Measurements from ENCODE around the gene MC1R. TPM values are rescaled to one million over a fixed set of nuclear protein-coding genes. Genes with fewer than 3 reads are reported as not detected.

The MC1R gene
- total RNA-seq, 3 donors from 2014 or later (not counting 1 experiment from before 2014, with no cell fraction given), result 12.3 to 22.2 (median 13.7) TPM

DNA sequence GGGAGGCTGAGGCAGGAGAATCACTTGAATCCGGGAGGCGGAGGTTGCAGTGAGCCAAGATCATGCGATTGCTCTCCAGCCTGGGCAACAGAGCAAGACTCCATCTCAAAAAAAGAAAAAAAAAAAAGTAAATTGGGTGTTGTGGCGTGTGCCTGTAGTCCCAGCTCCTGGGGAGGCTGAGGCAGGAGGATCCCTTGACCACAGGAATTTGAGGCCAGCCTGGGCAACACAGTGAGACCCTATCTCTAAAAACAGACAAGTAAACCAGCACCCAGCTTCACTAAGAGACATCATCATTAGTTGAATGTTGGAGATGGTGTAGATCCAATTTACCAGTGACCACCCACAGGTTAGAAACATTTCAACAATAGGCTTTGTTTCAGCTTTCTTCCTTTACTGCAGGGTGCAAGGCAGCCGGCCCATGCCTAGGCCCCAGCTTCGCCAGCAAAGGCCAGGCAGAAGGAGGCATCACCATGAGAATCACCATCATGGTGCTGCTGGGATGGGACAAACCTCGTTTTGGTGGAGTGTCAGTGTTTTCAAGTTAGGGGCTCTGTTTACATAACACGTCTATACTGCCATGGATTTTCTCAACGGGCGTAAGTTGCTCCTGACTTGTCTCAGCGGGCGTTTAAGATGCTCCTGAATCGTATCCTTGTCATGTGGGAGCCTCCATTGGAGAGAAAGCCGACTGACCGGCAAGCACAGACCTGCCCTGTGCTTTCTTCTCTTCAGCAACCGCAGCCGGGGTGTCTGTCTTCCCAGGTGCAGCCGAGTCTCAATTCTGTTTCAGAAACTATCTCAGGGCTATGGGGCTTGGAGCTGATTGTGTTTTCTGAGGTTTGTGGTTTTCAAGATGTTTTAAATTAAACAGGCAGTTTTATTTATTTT lies 37.9 kb upstream of the MC1R start:
- Histone ChIP-seq H3K27me3 (ENCODE audit: control insufficient read depth, insufficient read depth, low read length) (no peaks in the 10 kb centered on the region), H3K4me1 (ENCODE audit: control insufficient read depth, insufficient read depth, low read length) (no peaks in the 10 kb centered on the region), H3K4me3 (ENCODE audit: low read length) (no peak overlapping the region), H3K27ac (ENCODE audit: low read length) (no peak overlapping the region), H3K9me3 (ENCODE audit: control insufficient read depth, insufficient read depth, low read length) (no peaks in the 10 kb centered on the region), H3K36me3 (ENCODE audit: control insufficient read depth, insufficient read depth, low read length) (peaks cover 55% of the 10 kb centered on the region)
- Mint-ChIP-seq H3K27me3 (ENCODE audit: low read depth in 2 of 2) (no peaks in the 10 kb centered on the region), H3K9me3 (no peaks in the 10 kb centered on the region), H3K4me1 (peaks cover 26 to 30% of the 10 kb centered on the region in 2 donors), H3K36me3 (peaks cover 7% of the 10 kb centered on the region), H3K4me3 (no peak overlapping the region), H3K27ac (peak overlapping the region in 1 of 2 donors; percentile 11)
- no peak for ATAC-seq
- 97% methylated on average over 18 of the region's 18 CpGs for WGBS (ENCODE audit: insufficient coverage)
- DNase-seq, result no peak
- intact Hi-C loops (cut with micrococcal nuclease), result no loop called here
- TF ChIP-seq CTCF (IDR thresholded peaks at IDR 0.05), result no peak

DNA sequence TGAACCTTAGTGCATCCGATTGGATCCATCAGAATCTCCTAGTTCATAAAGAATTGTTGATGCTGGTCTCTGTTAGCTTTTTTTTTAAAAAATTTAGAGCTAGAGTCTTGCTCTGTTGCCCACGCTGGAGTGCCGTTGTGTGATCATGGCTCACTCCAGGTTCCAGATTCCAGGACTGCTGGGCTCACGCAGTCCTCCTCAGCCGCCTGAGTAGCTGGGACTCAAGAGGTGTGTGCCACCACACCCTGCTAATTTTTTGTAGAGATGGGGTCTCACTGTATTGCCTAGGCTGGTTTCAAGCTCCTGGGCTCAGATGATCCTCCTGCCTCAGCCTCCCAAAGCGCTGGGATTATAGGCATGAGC lies 37.3 kb upstream of the MC1R start:
- Mint-ChIP-seq H3K4me1 (peaks cover 26 to 30% of the 10 kb centered on the region in 2 donors), H3K9me3 (no peaks in the 10 kb centered on the region), H3K27me3 (ENCODE audit: low read depth in 2 of 2) (no peaks in the 10 kb centered on the region), H3K27ac (no peak overlapping the region), H3K36me3 (peaks cover 7% of the 10 kb centered on the region), H3K4me3 (no peak overlapping the region)
- intact Hi-C loops (cut with micrococcal nuclease), result no loop called here
- DNase-seq (no peak), ATAC-seq (no peak)
- 97% methylated on average over 6 of the region's 6 CpGs for WGBS (ENCODE audit: insufficient coverage)
- TF ChIP-seq CTCF (IDR thresholded peaks at IDR 0.05), result no peak
- H3K36me3 ChIP-seq (ENCODE audit: control insufficient read depth, insufficient read depth, low read length), result peaks cover 55% of the 10 kb centered on the region
- no peak overlapping the region for H3K27ac ChIP-seq (ENCODE audit: low read length)
- no peaks in the 10 kb centered on the region for H3K9me3 ChIP-seq (ENCODE audit: control insufficient read depth, insufficient read depth, low read length)
- H3K4me3 ChIP-seq (ENCODE audit: low read length), result no peak overlapping the region
- no peaks in the 10 kb centered on the region for H3K27me3 ChIP-seq (ENCODE audit: control insufficient read depth, insufficient read depth, low read length)
- no peaks in the 10 kb centered on the region for H3K4me1 ChIP-seq (ENCODE audit: control insufficient read depth, insufficient read depth, low read length)

DNA sequence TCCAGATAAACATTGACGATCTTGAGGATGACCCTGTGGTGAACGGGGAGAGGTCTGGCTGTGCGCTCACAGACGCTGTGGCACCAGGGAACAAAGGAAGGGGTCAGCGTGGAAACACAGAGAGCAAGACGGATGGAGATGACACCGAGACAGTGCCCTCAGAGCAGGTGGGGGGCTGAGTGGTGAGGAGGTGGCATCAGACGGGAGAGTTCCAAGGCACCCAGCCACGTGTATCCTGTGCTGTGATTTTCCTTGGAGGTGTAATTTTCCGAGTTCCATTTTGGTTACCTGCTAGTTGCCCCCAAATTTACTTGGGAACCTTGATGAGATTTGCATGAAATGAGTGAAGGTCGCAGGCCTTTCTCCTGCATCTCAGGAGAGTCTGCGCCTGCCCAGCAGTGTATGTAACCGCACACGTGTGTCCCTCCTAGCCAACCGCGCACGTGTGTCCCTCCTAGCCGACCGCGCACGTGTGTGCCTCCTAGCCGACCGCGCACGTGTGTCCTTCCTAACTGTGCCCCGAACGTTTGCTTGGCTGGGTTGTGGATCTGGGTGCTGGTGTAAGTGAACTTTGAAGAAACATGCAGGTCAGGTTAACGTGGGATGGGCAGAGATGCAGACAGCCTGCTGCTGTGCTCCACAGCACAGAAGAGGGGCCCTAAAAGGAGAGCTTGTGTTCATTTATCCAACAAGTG lies 35.2 kb upstream of the MC1R start:
- no peaks in the 10 kb centered on the region for H3K9me3 ChIP-seq (ENCODE audit: control insufficient read depth, insufficient read depth, low read length)
- H3K27me3 ChIP-seq (ENCODE audit: control insufficient read depth, insufficient read depth, low read length), result no peaks in the 10 kb centered on the region
- no peaks in the 10 kb centered on the region for H3K4me1 ChIP-seq (ENCODE audit: control insufficient read depth, insufficient read depth, low read length)
- WGBS (ENCODE audit: insufficient coverage), result 97% methylated on average over 28 of the region's 28 CpGs
- no peak for DNase-seq
- TF ChIP-seq CTCF (IDR thresholded peaks at IDR 0.05), result no peak
- peaks cover 67% of the 10 kb centered on the region for H3K36me3 ChIP-seq (ENCODE audit: control insufficient read depth, insufficient read depth, low read length)
- H3K36me3 Mint-ChIP-seq, result peaks cover 7% of the 10 kb centered on the region
- H3K27me3 Mint-ChIP-seq (ENCODE audit: low read depth in 2 of 2), result no peaks in the 10 kb centered on the region
- no peak overlapping the region for H3K27ac ChIP-seq (ENCODE audit: low read length)
- H3K4me3 Mint-ChIP-seq, result no peak overlapping the region
- H3K9me3 Mint-ChIP-seq, result no peaks in the 10 kb centered on the region
- H3K4me3 ChIP-seq (ENCODE audit: low read length), result no peak overlapping the region
- ATAC-seq, result no peak
- peaks cover 20 to 25% of the 10 kb centered on the region in 2 donors for H3K4me1 Mint-ChIP-seq
- peak overlapping the region; percentile 70 to 79 for H3K27ac Mint-ChIP-seq
- intact Hi-C loops (cut with micrococcal nuclease), result no loop called here

Data from natural killer cell (primary cell).